Neural progenitor cell (in vitro differentiated cells): ENCODE measurements around the gene SPCS2. TPM values are rescaled to one million over a fixed set of nuclear protein-coding genes. Genes with fewer than 3 reads are reported as not detected.
A peak's percentile ranks its signal among the peaks of the same experiment; 100 is the strongest.

ENCODE experiments used
- DNase-seq: peaks from one replicate; pipeline ENCODE4 v3.0.0-alpha.2; 2016; ENCODE audit warnings: low spot score
- H2AFZ ChIP-seq: fragments of 200-600 bp; sonication (generic); replicated peaks from 2 replicates; pipeline ENCODE4 v1.6.1; 2016; ENCODE audit warnings: antibody characterized with exemption
- H3F3A ChIP-seq: fragments of 200-600 bp; sonication (generic); 2 replicates; pipeline ENCODE4 v1.6.1; 2016; ENCODE audit warnings: antibody characterized with exemption, low read depth
- H3K27ac ChIP-seq: fragments of 200-600 bp; sonication (generic); 2 replicates; pipeline ENCODE4 v1.5.1; 2016; ENCODE audit warnings: mild to moderate bottlenecking
- H3K27me3 ChIP-seq: fragments of 200-600 bp; sonication (generic); 2 replicates; pipeline ENCODE4 v1.6.1; 2016; ENCODE audit warnings: mild to moderate bottlenecking, moderate library complexity
- H3K36me3 ChIP-seq: fragments of 200-600 bp; sonication (generic); 2 replicates; pipeline ENCODE4 v1.5.1; 2016
- H3K4me1 ChIP-seq: fragments of 200-600 bp; sonication (generic); 2 replicates; pipeline ENCODE4 v1.6.1; 2016; ENCODE audit warnings: mixed run types
- H3K4me2 ChIP-seq: fragments of 200-600 bp; sonication (generic); 2 replicates; pipeline ENCODE4 v1.6.1; 2016
- H3K4me3 ChIP-seq: fragments of 200-600 bp; sonication (generic); 2 replicates; pipeline ENCODE4 v1.5.1; 2016
- H3K79me2 ChIP-seq: fragments of 200-600 bp; sonication (generic); 2 replicates; pipeline ENCODE4 v1.6.1; 2016; ENCODE audit warnings: low read depth
- H3K9ac ChIP-seq: fragments of 200-600 bp; sonication (generic); 2 replicates; pipeline ENCODE4 v1.6.1; 2016
- H3K9me3 ChIP-seq: fragments of 200-600 bp; sonication (generic); 2 replicates; pipeline ENCODE4 v1.5.1; 2016; ENCODE audit warnings: low read depth
- H4K20me1 ChIP-seq: fragments of 200-600 bp; sonication (generic); 2 replicates; pipeline ENCODE4 v1.6.1; 2016; ENCODE audit warnings: low read depth
- H3K27ac Mint-ChIP-seq: 3 replicates; pipeline ENCODE4 v1.8.0; 2021; ENCODE audit warnings: mixed read lengths
- H3K27me3 Mint-ChIP-seq: 2 replicates; pipeline ENCODE4 v1.8.0; 2022; ENCODE audit warnings: low read depth, mild to moderate bottlenecking, inconsistent platforms, moderate library complexity, mixed read lengths; ENCODE audit not compliant: insufficient read depth
- H3K36me3 Mint-ChIP-seq: 3 replicates; pipeline ENCODE4 v1.8.0; 2021; ENCODE audit warnings: mixed read lengths
- H3K4me1 Mint-ChIP-seq: 3 replicates; pipeline ENCODE4 v1.8.0; 2021; ENCODE audit warnings: mixed read lengths
- H3K4me3 Mint-ChIP-seq: 3 replicates; pipeline ENCODE4 v1.8.0; 2021; ENCODE audit warnings: mild to moderate bottlenecking, moderate library complexity, mixed read lengths
- H3K9me3 Mint-ChIP-seq: 3 replicates; pipeline ENCODE4 v1.8.0; 2020; ENCODE audit warnings: mixed read lengths
- CTCF ChIP-seq: fragments of 200-600 bp; sonication (generic); IDR thresholded peaks from 2 replicates; pipeline ENCODE4 v1.5.1; 2017; ENCODE audit warnings: antibody characterized with exemption, mild to moderate bottlenecking
- EZH2 ChIP-seq: fragments of 200-600 bp; sonication (generic); IDR thresholded peaks from 2 replicates; pipeline ENCODE4 v1.6.1; 2017; ENCODE audit warnings: antibody characterized with exemption, mild to moderate bottlenecking, moderate library complexity
- EZH2phosphoT487 ChIP-seq: fragments of 200-600 bp; sonication (generic); IDR thresholded peaks from 2 replicates; pipeline ENCODE4 v1.6.1; 2017; ENCODE audit warnings: antibody characterized with exemption
- total RNA-seq: library from RNA; depleted of rRNA; stranded (reverse); fragments of >200 nt; gene quantifications from 2 replicates; pipeline ENCODE4 v1.2.3, GENCODE V29; 2015; ENCODE audit warnings: low replicate concordance

SPCS2 gene
- total RNA-seq, result 66.9 and 100 TPM in 2 replicates

- Mint-ChIP-seq H3K4me3 (peak within 1 kb of the TSS; percentile 98), H3K27ac (peak within 1 kb of the TSS; percentile 97), H3K4me1 (peaks cover 19% of the 10 kb centered on the region), H3K9me3 (no peaks in the 10 kb centered on the region), H3K27me3 (peaks cover 4% of the 10 kb centered on the region), H3K36me3 (peaks cover 12% of the 10 kb centered on the region)
- no peaks in the 10 kb centered on the region for H3F3A ChIP-seq
- H4K20me1 ChIP-seq, result no peaks in the 10 kb centered on the region
- peaks cover 5% of the 10 kb centered on the region for H3K4me1 ChIP-seq
- H3K27me3 ChIP-seq, result no peaks in the 10 kb centered on the region
- H3K27ac ChIP-seq, result peak within 1 kb of the TSS; percentile 6
- no peaks in the 10 kb centered on the region for H3K9me3 ChIP-seq
- no peak for TF ChIP-seq EZH2
- TF ChIP-seq EZH2phosphoT487, result no peak
- no peak for TF ChIP-seq CTCF
- H3K79me2 ChIP-seq, result peaks cover 54% of the 10 kb centered on the region
- peak within 1 kb of the TSS; percentile 91 for H3K9ac ChIP-seq
- H3K4me3 ChIP-seq, result peak within 1 kb of the TSS; percentile 96
- H3K4me2 ChIP-seq, result peak within 1 kb of the TSS; percentile 98
- H3K36me3 ChIP-seq, result no peaks in the 10 kb centered on the region
- DNase-seq, result peak; percentile 98
- H2AFZ ChIP-seq, result peak within 1 kb of the TSS; percentile 83
Measured at GRCh38 chr11:74948898-74949752, at the start of gene SPCS2, which contains the start of gene XRRA1. Gene SPCS2, plus strand, starts transcription at chr11:74949266. Its CDS starts 20 bp downstream, at chr11:74949286. Gene XRRA1, minus strand, starts transcription at chr11:74949091. Its CDS starts 8,213 bp downstream, at chr11:74940878.

- Mint-ChIP-seq H3K27me3 (peaks cover 2% of the 10 kb centered on the region), H3K36me3 (peaks cover 22% of the 10 kb centered on the region), H3K4me3 (no peak overlapping the region), H3K4me1 (no peaks in the 10 kb centered on the region), H3K9me3 (peaks cover 23% of the 10 kb centered on the region), H3K27ac (no peak overlapping the region)
- H3K27ac ChIP-seq, result no peak overlapping the region
- H3K9ac ChIP-seq, result no peak overlapping the region
- no peak overlapping the region for H2AFZ ChIP-seq
- peaks cover 14% of the 10 kb centered on the region for H3K9me3 ChIP-seq
- no peaks in the 10 kb centered on the region for H3K36me3 ChIP-seq
- TF ChIP-seq EZH2phosphoT487 (no peak), EZH2 (no peak), CTCF (no peak)
- no peak overlapping the region for H3K4me3 ChIP-seq
- no peak for DNase-seq
- no peaks in the 10 kb centered on the region for H3F3A ChIP-seq
- H3K4me2 ChIP-seq, result no peak overlapping the region
- H4K20me1 ChIP-seq, result no peaks in the 10 kb centered on the region
- no peaks in the 10 kb centered on the region for H3K4me1 ChIP-seq
- H3K27me3 ChIP-seq, result no peaks in the 10 kb centered on the region
- H3K79me2 ChIP-seq, result no peaks in the 10 kb centered on the region
Measured at GRCh38 chr11:74902342-74902741, 46.7 kb upstream of the SPCS2 start.

GRCh38 chr11:74905326-74905725 is 43.7 kb upstream of the SPCS2 start:
- Histone ChIP-seq H3K9me3 (peaks cover 14% of the 10 kb centered on the region), H3K36me3 (no peaks in the 10 kb centered on the region), H3K9ac (no peak overlapping the region), H2AFZ (no peak overlapping the region), H3K79me2 (no peaks in the 10 kb centered on the region), H3K4me2 (no peak overlapping the region), H3K4me3 (no peak overlapping the region), H3K4me1 (no peaks in the 10 kb centered on the region), H3K27ac (no peak overlapping the region), H3K27me3 (no peaks in the 10 kb centered on the region), H4K20me1 (no peaks in the 10 kb centered on the region), H3F3A (no peaks in the 10 kb centered on the region)
- TF ChIP-seq CTCF (no peak), EZH2phosphoT487 (no peak), EZH2 (no peak)
- Mint-ChIP-seq H3K27ac (no peak overlapping the region), H3K4me1 (no peaks in the 10 kb centered on the region), H3K9me3 (peaks cover 14% of the 10 kb centered on the region), H3K27me3 (peaks cover 2% of the 10 kb centered on the region), H3K4me3 (no peak overlapping the region), H3K36me3 (peaks cover 18% of the 10 kb centered on the region)
- no peak for DNase-seq
